K562 (cell line): Measurements from ENCODE around the gene CRYBG2. TPM values are rescaled to one million over a fixed set of nuclear protein-coding genes. Genes with fewer than 3 reads are reported as not detected.

Experiments
- CHD7 ChIP-seq: fragments of 200-600 bp; sonication (generic); IDR thresholded peaks from one replicate; pipeline ENCODE4 v1.6.1; 2012; ENCODE audit warnings: mild to moderate bottlenecking, low read depth, low read length, inconsistent platforms
- CSDE1 ChIP-seq, 2 experiments: fragments of 450-650 bp; IDR thresholded peaks; 2 replicates each; pipeline ENCODE4 v1.6.1; 2016; ENCODE audit warnings: mild to moderate bottlenecking in 1 of 2
- GATA2 ChIP-seq: sonication (generic); formaldehyde crosslinking; IDR thresholded peaks from 2 replicates; pipeline ENCODE4 v1.4.0; 2020; ENCODE audit warnings: mild to moderate bottlenecking, missing genetic modification reagents
- MAX ChIP-seq: sonication (generic); formaldehyde crosslinking; IDR thresholded peaks from 2 replicates; pipeline ENCODE4 v1.9.0; 2022; ENCODE audit warnings: mild to moderate bottlenecking, missing genetic modification reagents
- ZKSCAN1 ChIP-seq: fragments of 150-350 bp; IDR thresholded peaks from 2 replicates; pipeline ENCODE4 v1.6.1; 2016; ENCODE audit warnings: low read depth, low read length
- polyA plus RNA-seq, 8 experiments: library from polyadenylated mRNA; depleted of rRNA in 4 of 8; stranded (reverse) in 5 of 8; unstranded in 3 of 8; fragments of >200 nt; fragmentation: Nextera tagmentation in 2 of 8; fragmentation: Illumina TruSeq in 1 of 8; extraction: Ambion mirVana in 2 of 8; extraction: Trizol in 1 of 8; gene quantifications; 2 replicates each; pipeline versions ENCODE4 v1.2.1 to v1.2.3, GENCODE V29; 2011 to 2014; ENCODE audit warnings: inconsistent platforms in 1 of 8, missing spikeins in 1 of 8
- total RNA-seq, 7 experiments: library from RNA; depleted of rRNA in 6 of 7; stranded (reverse); fragments of >200 nt in 6 of 7; fragmentation: Illumina TruSeq in 2 of 7; extraction: Trizol in 2 of 7; gene quantifications; 2 replicates each; pipeline versions ENCODE4 v1.2.1 to v1.2.3, GENCODE V29; 2011 to 2021; ENCODE audit warnings: low replicate concordance in 1 of 7

Gene CRYBG2
- total and polyA plus RNA-seq, 9 of the 15 experiments (the other 6 are each of a cell fraction or from before 2014, with no cell fraction given): 0.39 to 8.5 (median 3.7) TPM

GRCh38 chr1:26327956-26328362 lies 26.0 kb downstream of the CRYBG2 start (continued):
- TF ChIP-seq CHD7: no peak
- no peak for TF ChIP-seq GATA2 (CRISPR knock-in tag)
- TF ChIP-seq CSDE1 (IDR thresholded peaks at IDR 0.05): no peak
- no peak for TF ChIP-seq ZKSCAN1
- TF ChIP-seq MAX (CRISPR knock-in tag): no peak
